WI38 (cell line): ENCODE data around the gene FAM168B.

Experiments
- H3K4me3 ChIP-seq: 2 replicates; pipeline ENCODE4 v1.5.1; 2011; ENCODE audit warnings: low read depth, mild to moderate bottlenecking, control low read depth, low read length
- CTCF ChIP-seq: IDR thresholded peaks from 2 replicates; pipeline ENCODE4 v1.5.1; 2012; ENCODE audit warnings: low read depth, mild to moderate bottlenecking, control low read depth, low read length

FAM168B gene

GRCh38 chr2:131052741-131053263 lies 40.5 kb downstream of the FAM168B start:
- no peak for TF ChIP-seq CTCF
- H3K4me3 ChIP-seq = no peak overlapping the region

- no peak overlapping the region for H3K4me3 ChIP-seq
- no peak for TF ChIP-seq CTCF
Measured at GRCh38 chr2:131050896-131051295, 42.4 kb downstream of the FAM168B start.

- TF ChIP-seq CTCF = no peak
- no peak overlapping the region for H3K4me3 ChIP-seq
Measured at GRCh38 chr2:131049150-131049718, 44.0 kb downstream of the FAM168B start.

- H3K4me3 ChIP-seq = no peak overlapping the region
- no peak for TF ChIP-seq CTCF
Measured at GRCh38 chr2:131048641-131049040, 44.6 kb downstream of the FAM168B start.

- H3K4me3 ChIP-seq = no peak overlapping the region
- no peak for TF ChIP-seq CTCF
Measured at GRCh38 chr2:131047920-131048560, 45.2 kb downstream of the FAM168B start.

GRCh38 chr2:131046918-131047652 lies 46.2 kb downstream of the FAM168B start:
- TF ChIP-seq CTCF = no peak
- no peak overlapping the region for H3K4me3 ChIP-seq
